HCT116 (cell line): Measurements from ENCODE around the gene GALNT17. TPM values are rescaled to one million over a fixed set of nuclear protein-coding genes. Genes with fewer than 3 reads are reported as not detected.

ENCODE experiments used
- ATAC-seq: fragments of 200-7000 bp; cut with Tn5 transposase; 2 replicates; pipeline ENCODE4 v1.9.1; 2020; ENCODE audit warnings: mild to moderate bottlenecking, moderate library complexity
- BruUV-seq: library from RNA; stranded (reverse); fragments of 400-500 nt; replicated peaks from 2 replicates; lab custom pipeline; 2021; lab: Mats Ljungman, UMichigan
- CTCF ChIA-PET: fragments of 300-600 bp; sonication (Branson Sonifier 250); formaldehyde crosslinking; loops from one replicate; lab custom pipeline; 2021; ENCODE audit warnings: antibody characterized with exemption; lab: Charles Lee
- POLR2A ChIA-PET: fragments of 300-600, 350-600 bp; sonication (Branson Sonifier 250); formaldehyde crosslinking; loops from one replicate; lab custom pipeline; 2021; ENCODE audit warnings: antibody characterized with exemption; lab: Charles Lee
- RAD21 ChIA-PET, 2 experiments: fragments of 300-600 bp; sonication (Branson Sonifier 250); formaldehyde crosslinking; loops; one replicate each; lab custom pipeline; 2023; ENCODE audit warnings: low total read pairs in 2 of 2; ENCODE audit not compliant: uncharacterized antibody in 2 of 2, unreplicated experiment in 2 of 2, low non-redundant PET in 1 of 2; lab: Charles Lee
- DNase-seq: peaks from one replicate; pipeline ENCODE4 v3.0.0-alpha.2; 2010; ENCODE audit warnings: low read depth, low spot score
- H2AFZ ChIP-seq: fragments of 200-600 bp; shearing (Covaris generic), sonication (generic); 2 replicates; pipeline ENCODE4 v1.6.1; 2017; ENCODE audit warnings: low read depth, mixed run types, mixed read lengths, antibody characterized with exemption, low read length; ENCODE audit not compliant: poor library complexity, severe bottlenecking
- H3K27ac ChIP-seq: 2 replicates; pipeline ENCODE4 v1.5.1; 2012; ENCODE audit warnings: low read depth, low read length
- H3K27me3 ChIP-seq: fragments of 200-600 bp; sonication (generic); 2 replicates; pipeline ENCODE4 v1.6.1; 2016; ENCODE audit warnings: mixed run types, low read length, mixed read lengths; ENCODE audit not compliant: insufficient read depth
- H3K36me3 ChIP-seq, 2 experiments: fragments of 200-500 bp in 1 of 2; fragments of 200-600 bp in 1 of 2; sonication (Bioruptor generic) in 1 of 2; sonication (generic) in 1 of 2; 2 replicates each; pipeline versions ENCODE4 v1.5.1 to v1.6.1; 2014 to 2016; ENCODE audit warnings: low read length in 2 of 2, inconsistent platforms in 1 of 2, mixed read lengths in 1 of 2, mixed run types in 1 of 2; ENCODE audit not compliant: insufficient read depth in 2 of 2, control insufficient read depth in 1 of 2
- H3K4me1 ChIP-seq, 2 experiments: fragments of 200-600 bp in 1 of 2; sonication (generic) in 1 of 2; 2 replicates each; pipeline versions ENCODE4 v1.5.1 to v1.6.1; 2012 to 2017; ENCODE audit warnings: low read length in 2 of 2, inconsistent platforms in 1 of 2, mild to moderate bottlenecking in 1 of 2, mixed read lengths in 1 of 2, mixed run types in 1 of 2, moderate library complexity in 1 of 2; ENCODE audit not compliant: insufficient read depth in 2 of 2, control insufficient read depth in 1 of 2
- H3K4me2 ChIP-seq: fragments of 200-600 bp; sonication (generic); 2 replicates; pipeline ENCODE4 v1.6.1; 2017; ENCODE audit warnings: mixed run types, low read length, mixed read lengths
- H3K4me3 ChIP-seq, 2 experiments: fragments of 200-600 bp in 1 of 2; sonication (generic) in 1 of 2; replicated peaks in 1 of 2; 2 replicates each; pipeline ENCODE4 v1.5.1; 2011 to 2016; ENCODE audit warnings: low read length in 2 of 2, control low read depth in 1 of 2, low read depth in 1 of 2, mild to moderate bottlenecking in 1 of 2, mixed read lengths in 1 of 2, mixed run types in 1 of 2
- H3K79me2 ChIP-seq: fragments of 200-600 bp; sonication (generic); 2 replicates; pipeline ENCODE4 v1.6.1; 2017; ENCODE audit warnings: mild to moderate bottlenecking, mixed run types, low read length, moderate library complexity, mixed read lengths; ENCODE audit not compliant: insufficient read depth
- H3K9ac ChIP-seq: fragments of 200-600 bp; sonication (generic); 2 replicates; pipeline ENCODE4 v1.6.1; 2016; ENCODE audit warnings: low read length, mixed read lengths
- H3K9me2 ChIP-seq: fragments of 200-600 bp; sonication (generic), shearing (Covaris generic); 2 replicates; pipeline ENCODE4 v1.6.1; 2017; ENCODE audit warnings: mixed run types, mild to moderate bottlenecking, moderate library complexity; ENCODE audit not compliant: insufficient read depth
- H3K9me3 ChIP-seq, 2 experiments: fragments of 200-500 bp in 1 of 2; fragments of 200-600 bp in 1 of 2; sonication (Bioruptor generic) in 1 of 2; sonication (generic) in 1 of 2; 2 replicates each; pipeline ENCODE4 v1.6.1; 2014 to 2017; ENCODE audit warnings: low read length in 2 of 2, mixed read lengths in 2 of 2, inconsistent platforms in 1 of 2, low read depth in 1 of 2, mild to moderate bottlenecking in 1 of 2, mixed run types in 1 of 2, moderate library complexity in 1 of 2; ENCODE audit not compliant: control insufficient read depth in 1 of 2, insufficient read depth in 1 of 2
- H4K20me1 ChIP-seq: fragments of 200-600 bp; sonication (generic), shearing (Covaris generic); 2 replicates; pipeline ENCODE4 v1.6.1; 2017; ENCODE audit warnings: mixed run types, mild to moderate bottlenecking, moderate library complexity; ENCODE audit not compliant: insufficient read depth
- CBX3 ChIP-seq: IDR thresholded peaks from 2 replicates; pipeline ENCODE4 v1.6.1; 2012; ENCODE audit warnings: low read depth
- CEBPB ChIP-seq: IDR thresholded peaks from 2 replicates; pipeline ENCODE4 v1.6.1; 2012; ENCODE audit warnings: low read depth
- CTCF ChIP-seq, 3 experiments: fragments of 200-600 bp in 1 of 3; sonication (generic) in 1 of 3; IDR thresholded peaks in 2 of 3; conservative IDR thresholded peaks in 1 of 3; 2 replicates each; pipeline ENCODE4 v1.5.1; 2012 to 2017; ENCODE audit warnings: low read depth in 2 of 3, low read length in 2 of 3, antibody characterized with exemption in 1 of 3, borderline replicate concordance in 1 of 3, control low read depth in 1 of 3, mild to moderate bottlenecking in 1 of 3, mixed read lengths in 1 of 3, mixed run types in 1 of 3, moderate library complexity in 1 of 3; ENCODE audit not compliant: insufficient read depth in 1 of 3
- EGR1 ChIP-seq: IDR thresholded peaks from 2 replicates; pipeline ENCODE4 v1.6.1; 2012; ENCODE audit warnings: low read depth
- EZH2 ChIP-seq: fragments of 200-600 bp; sonication (generic); IDR thresholded peaks from 2 replicates; pipeline ENCODE4 v1.6.1; 2017; ENCODE audit warnings: antibody characterized with exemption, mixed run types
- FOSL1 ChIP-seq: IDR thresholded peaks from 2 replicates; pipeline ENCODE4 v1.6.1; 2012; ENCODE audit warnings: low read depth
- POLR2A ChIP-seq: IDR thresholded peaks from 2 replicates; pipeline ENCODE4 v1.7.0; 2011; ENCODE audit warnings: borderline replicate concordance; ENCODE audit not compliant: insufficient read depth, insufficient read length; ENCODE audit errors: extremely low read depth
- POLR2AphosphoS5 ChIP-seq: IDR thresholded peaks from 2 replicates; pipeline ENCODE4 v1.6.1; 2011; ENCODE audit warnings: mild to moderate bottlenecking, low read depth, low read length, moderate library complexity
- RAD21 ChIP-seq: IDR thresholded peaks from 2 replicates; pipeline ENCODE4 v1.6.1; 2012; ENCODE audit warnings: low read depth, mild to moderate bottlenecking
- SIN3A ChIP-seq: IDR thresholded peaks from 2 replicates; pipeline ENCODE4 v1.6.1; 2012; ENCODE audit warnings: low read depth
- SP1 ChIP-seq: IDR thresholded peaks from 2 replicates; pipeline ENCODE4 v1.6.1; 2012; ENCODE audit warnings: low read depth
- ZBTB33 ChIP-seq: IDR thresholded peaks from 2 replicates; pipeline ENCODE4 v1.6.1; 2011; ENCODE audit warnings: mild to moderate bottlenecking, low read length, moderate library complexity; ENCODE audit not compliant: insufficient replicate concordance; ENCODE audit errors: extremely low read depth
- ZFX ChIP-seq: fragments of 450-650 bp; IDR thresholded peaks from 2 replicates; pipeline ENCODE4 v1.6.1; 2017
- ZNF274 ChIP-seq: fragments of 200-500 bp; sonication (Bioruptor generic); IDR thresholded peaks from 2 replicates; pipeline ENCODE4 v1.6.1; 2014; ENCODE audit warnings: mild to moderate bottlenecking, low read depth, low read length, inconsistent platforms
- intact Hi-C: fragments of 100-400 bp; cut with micrococcal nuclease; formaldehyde crosslinking; loops from 2 replicates; pipeline ENCODE4 v1.10.0; 2022
- total RNA-seq: library from RNA; stranded (reverse); gene quantifications from one replicate; pipeline ENCODE4 v1.2.1, GENCODE V29; 2021; ENCODE audit not compliant: unreplicated experiment

The GALNT17 gene
- total RNA-seq, 1 experiment from 2014 or later = not detected

DNA sequence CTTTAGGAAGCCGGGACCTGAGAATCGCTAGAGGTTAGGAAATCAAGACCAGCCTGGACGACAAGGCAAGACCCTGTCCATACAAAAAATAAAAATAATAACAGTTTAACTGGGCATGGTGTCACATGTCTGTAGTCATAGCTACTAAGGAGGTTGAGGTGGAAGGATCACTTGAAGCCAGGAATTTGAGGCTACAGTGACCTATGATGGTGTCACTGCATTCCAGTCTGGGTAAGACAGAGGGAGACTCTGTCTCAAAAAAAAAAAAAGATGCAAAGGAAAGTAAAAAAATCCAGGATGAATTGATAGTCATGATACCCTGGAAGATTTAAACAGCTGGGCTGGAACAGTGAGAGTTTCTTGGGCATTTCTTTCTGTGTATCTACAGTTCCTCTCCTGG is 463.2 kb downstream of the GALNT17 start:
- no peaks in the 10 kb centered on the region for H3K36me3 ChIP-seq
- no peaks in the 10 kb centered on the region for H3K27me3 ChIP-seq
- CTCF ChIA-PET = no interaction called here
- H3K4me1 ChIP-seq = no peaks in the 10 kb centered on the region
- H3K9me2 ChIP-seq = no peaks in the 10 kb centered on the region
- no peaks in the 10 kb centered on the region for H3K79me2 ChIP-seq
- no peak overlapping the region for H3K9ac ChIP-seq
- RAD21 ChIA-PET = no interaction called here
- H2AFZ ChIP-seq = no peak overlapping the region
- intact Hi-C loops = no loop called here
- no peak overlapping the region for H3K4me3 ChIP-seq
- no peak for ATAC-seq
- TF ChIP-seq POLR2AphosphoS5 (no peak), ZBTB33 (no peak), SP1 (no peak), EGR1 (no peak), ZNF274 (no peak), CEBPB (no peak), CTCF (IDR thresholded peaks at IDR 0.05 in 2 of 3, conservative IDR thresholded peaks at IDR 0.05 in 1 of 3; ENCODE audit: borderline replicate concordance in 1 of 3, insufficient read depth in 1 of 3, low read depth in 2 of 3, low read length in 2 of 3) (no peak), POLR2A (no peak), RAD21 (no peak), FOSL1 (no peak), EZH2 (no peak), CBX3 (no peak), SIN3A (no peak), ZFX (no peak)
- H3K9me3 ChIP-seq = peaks cover 0 to 8% of the 10 kb centered on the region in 2 experiments; a peak in 2 of 4 replicates
- no peak overlapping the region for H3K27ac ChIP-seq
- no peak overlapping the region for H3K4me2 ChIP-seq
- no TSS peak for BruUV-seq
- POLR2A ChIA-PET = no interaction called here
- H4K20me1 ChIP-seq = no peaks in the 10 kb centered on the region
- no peak for DNase-seq
